OCI-LY1 (cell line): ENCODE measurements around the gene PEX7.

ENCODE experiments used
- CTCF ChIP-seq: fragments of 200-600 bp; sonication (generic), shearing (Covaris generic); IDR thresholded peaks from 2 replicates; pipeline ENCODE4 v1.5.1; 2017; ENCODE audit warnings: mild to moderate bottlenecking, antibody characterized with exemption, low read length, moderate library complexity, mixed read lengths
- EZH2 ChIP-seq: fragments of 200-600 bp; sonication (generic), shearing (Covaris generic); IDR thresholded peaks from 2 replicates; pipeline ENCODE4 v1.8.0; 2017; ENCODE audit warnings: borderline replicate concordance, mixed run types, mild to moderate bottlenecking, antibody characterized with exemption, low read length, moderate library complexity, mixed read lengths

GRCh38 chr6:136887953-136888352, 65.6 kb downstream of the PEX7 start:
- no peak for TF ChIP-seq CTCF
- no peak for TF ChIP-seq EZH2
